ENCODE data around the gene MCF2L.

The MCF2L gene

DNA sequence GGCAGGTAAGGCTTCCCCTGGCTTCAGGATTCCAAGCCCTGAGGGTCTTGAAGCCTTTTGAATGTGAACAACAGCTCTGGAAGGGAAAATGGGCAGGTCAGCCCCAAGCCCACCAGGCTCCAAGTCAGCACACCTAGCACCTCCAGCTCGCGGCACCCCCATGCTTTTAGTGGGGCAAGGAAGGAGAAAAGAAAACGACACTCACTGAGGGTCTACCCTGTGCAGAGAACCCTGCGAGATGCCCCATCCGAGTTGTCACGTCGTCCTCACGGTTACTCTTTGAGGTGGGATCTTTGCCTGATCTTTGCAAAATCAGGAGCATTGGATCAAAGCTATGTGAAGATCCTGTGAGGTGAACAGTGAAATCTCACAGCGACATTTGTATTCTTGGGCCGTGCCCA is 147.9 kb downstream of the MCF2L start:
- Histone ChIP-seq H4K8ac (ENCODE audit: low read length) (no peak overlapping the region), H3K9ac (ENCODE audit: low read length) (no peak overlapping the region)

DNA sequence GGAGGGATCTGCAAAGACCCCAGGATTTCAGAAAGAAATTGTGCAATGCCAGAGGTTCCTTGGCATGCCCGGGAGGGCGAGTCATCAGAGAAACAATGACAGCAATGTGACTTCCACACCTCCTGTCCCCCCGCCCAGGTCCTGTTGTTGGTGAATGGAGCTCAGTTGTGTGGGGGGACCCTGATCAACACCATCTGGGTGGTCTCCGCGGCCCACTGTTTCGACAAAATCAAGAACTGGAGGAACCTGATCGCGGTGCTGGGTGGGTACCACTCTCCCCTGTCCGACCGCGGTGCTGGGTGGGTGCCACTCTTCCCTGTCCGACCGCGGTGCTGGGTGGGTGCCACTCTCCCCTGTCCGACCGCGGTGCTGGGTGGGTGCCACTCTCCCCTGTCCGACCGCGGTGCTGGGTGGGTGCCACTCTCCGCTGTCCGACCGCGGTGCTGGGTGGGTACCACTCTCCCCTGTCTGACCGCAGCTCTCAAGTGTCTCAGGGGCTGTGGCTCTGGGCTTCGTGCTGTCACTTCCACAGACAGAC is 148.4 kb downstream of the MCF2L start:
- H4K91ac ChIP-seq (ENCODE audit: low read length) = no peak overlapping the region
- no peak for DNase-seq
- H3K4ac ChIP-seq (ENCODE audit: low read depth in 1 of 2, low read length in 2 of 2) = no peak overlapping the region
- no peaks in the 10 kb centered on the region for H3K36me3 ChIP-seq (ENCODE audit: control insufficient read depth in 1 of 2, insufficient read depth in 2 of 2, low read depth in 1 of 2, low read length in 2 of 2)
- no peak overlapping the region for H4K8ac ChIP-seq (ENCODE audit: low read length)
- H3K4me1 ChIP-seq (ENCODE audit: control insufficient read depth, insufficient read depth, low read depth, low read length) = peaks cover 2% of the 10 kb centered on the region
- H3K79me1 ChIP-seq (replicated peaks; ENCODE audit: low read length, poor library complexity, severe bottlenecking) = no peaks in the 10 kb centered on the region
- H2AFZ ChIP-seq (ENCODE audit: low read depth, low read length) = no peak overlapping the region
- H2BK15ac ChIP-seq (ENCODE audit: low read depth, poor library complexity, severe bottlenecking) = no peak overlapping the region
- H3K9me3 ChIP-seq (ENCODE audit: control insufficient read depth, low read length) = no peaks in the 10 kb centered on the region
- no peak overlapping the region for H3K9ac ChIP-seq (ENCODE audit: low read length)
- H2BK12ac ChIP-seq (ENCODE audit: low read length in 2 of 2) = no peak overlapping the region
- H3K18ac ChIP-seq (ENCODE audit: low read depth in 1 of 2, low read length in 2 of 2) = no peak overlapping the region
- H3K14ac ChIP-seq (ENCODE audit: low read length in 2 of 2) = no peak overlapping the region
- no peak overlapping the region for H2AK5ac ChIP-seq (ENCODE audit: low read length, severe bottlenecking)
- H3K4me3 ChIP-seq (ENCODE audit: insufficient read depth in 1 of 2, low read depth in 1 of 2, low read length in 2 of 2) = no peak overlapping the region
- H2BK120ac ChIP-seq (ENCODE audit: low read depth, low read length) = no peak overlapping the region
- no peak overlapping the region for H3K27ac ChIP-seq (ENCODE audit: low read length, poor library complexity, severe bottlenecking)
- H3K23ac ChIP-seq (ENCODE audit: low read length in 2 of 2) = no peak overlapping the region
- peaks cover 29 to 69% of the 10 kb centered on the region in 2 experiments for H3K27me3 ChIP-seq (ENCODE audit: control insufficient read depth in 1 of 2, insufficient read depth in 1 of 2, low read length in 2 of 2)
- H2BK5ac ChIP-seq (ENCODE audit: low read depth, low read length, poor library complexity, severe bottlenecking) = no peak overlapping the region
- H3K4me2 ChIP-seq (ENCODE audit: low read length, poor library complexity, severe bottlenecking) = no peak overlapping the region
- whole genome bisulfite sequencing = 96% methylated on average over 24 of the region's 26 CpGs

More for the DNA sequence above, 147.9 kb downstream of the MCF2L start:
- 93% methylated on average over 10 of the region's 10 CpGs for WGBS
- no peak overlapping the region for H3K18ac ChIP-seq (ENCODE audit: low read depth in 1 of 2, low read length in 2 of 2)
- H3K36me3 ChIP-seq (ENCODE audit: control insufficient read depth in 1 of 2, insufficient read depth in 2 of 2, low read depth in 1 of 2, low read length in 2 of 2) = no peaks in the 10 kb centered on the region
- H3K4me1 ChIP-seq (ENCODE audit: control insufficient read depth, insufficient read depth, low read depth, low read length) = peaks cover 2% of the 10 kb centered on the region
- H2AK5ac ChIP-seq (ENCODE audit: low read length, severe bottlenecking) = no peak overlapping the region
- H3K9me3 ChIP-seq (ENCODE audit: control insufficient read depth, low read length) = no peaks in the 10 kb centered on the region
- H2BK12ac ChIP-seq (ENCODE audit: low read length in 2 of 2) = no peak overlapping the region
- H3K27ac ChIP-seq (ENCODE audit: low read length, poor library complexity, severe bottlenecking) = no peak overlapping the region
- H3K4ac ChIP-seq (ENCODE audit: low read depth in 1 of 2, low read length in 2 of 2) = no peak overlapping the region
- no peak overlapping the region for H3K14ac ChIP-seq (ENCODE audit: low read length in 2 of 2)
- H2AFZ ChIP-seq (ENCODE audit: low read depth, low read length) = no peak overlapping the region
- DNase-seq = no peak
- H4K91ac ChIP-seq (ENCODE audit: low read length) = no peak overlapping the region
- no peak overlapping the region for H2BK5ac ChIP-seq (ENCODE audit: low read depth, low read length, poor library complexity, severe bottlenecking)
- no peak overlapping the region for H3K23ac ChIP-seq (ENCODE audit: low read length in 2 of 2)
- H3K79me1 ChIP-seq (replicated peaks; ENCODE audit: low read length, poor library complexity, severe bottlenecking) = no peaks in the 10 kb centered on the region
- H2BK120ac ChIP-seq (ENCODE audit: low read depth, low read length) = no peak overlapping the region
- H3K4me2 ChIP-seq (ENCODE audit: low read length, poor library complexity, severe bottlenecking) = no peak overlapping the region
- no peak overlapping the region for H3K4me3 ChIP-seq (ENCODE audit: insufficient read depth in 1 of 2, low read depth in 1 of 2, low read length in 2 of 2)
- peaks cover 29 to 70% of the 10 kb centered on the region in 2 experiments for H3K27me3 ChIP-seq (ENCODE audit: control insufficient read depth in 1 of 2, insufficient read depth in 1 of 2, low read length in 2 of 2)
- no peak overlapping the region for H2BK15ac ChIP-seq (ENCODE audit: low read depth, poor library complexity, severe bottlenecking)

DNA sequence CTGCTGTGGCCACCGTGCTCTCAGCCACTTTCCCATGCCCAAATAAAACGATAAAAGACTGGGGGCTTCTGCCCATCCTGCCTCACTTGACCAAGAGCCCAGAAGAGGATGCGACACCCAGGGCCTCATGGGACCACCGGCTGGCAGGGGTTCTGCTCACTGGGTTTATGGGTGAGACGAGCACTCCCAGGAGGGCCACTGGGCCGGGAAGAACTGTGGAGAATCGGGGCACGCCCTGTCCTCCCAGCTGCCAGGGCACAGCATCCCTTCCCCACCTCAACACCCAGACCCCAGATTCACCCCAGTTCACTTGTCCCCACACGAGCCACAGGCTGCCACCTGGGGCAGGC is 148.9 kb downstream of the MCF2L start:
- DNase-seq = no peak
- no peak overlapping the region for H3K18ac ChIP-seq (ENCODE audit: low read depth in 1 of 2, low read length in 2 of 2)
- H2AFZ ChIP-seq (ENCODE audit: low read depth, low read length) = no peak overlapping the region
- no peak overlapping the region for H4K8ac ChIP-seq (ENCODE audit: low read length)
- no peak overlapping the region for H3K14ac ChIP-seq (ENCODE audit: low read length in 2 of 2)
- H2BK120ac ChIP-seq (ENCODE audit: low read depth, low read length) = no peak overlapping the region
- no peak overlapping the region for H3K4me2 ChIP-seq (ENCODE audit: low read length, poor library complexity, severe bottlenecking)
- whole genome bisulfite sequencing = 94% methylated on average over 8 of the region's 9 CpGs
- H3K23ac ChIP-seq (ENCODE audit: low read length in 2 of 2) = no peak overlapping the region
- H3K27me3 ChIP-seq (ENCODE audit: control insufficient read depth in 1 of 2, insufficient read depth in 1 of 2, low read length in 2 of 2) = peaks cover 29 to 68% of the 10 kb centered on the region in 2 experiments
- H4K91ac ChIP-seq (ENCODE audit: low read length) = no peak overlapping the region
- H3K9me3 ChIP-seq (ENCODE audit: control insufficient read depth, low read length) = no peaks in the 10 kb centered on the region
- no peaks in the 10 kb centered on the region for H3K79me1 ChIP-seq (replicated peaks; ENCODE audit: low read length, poor library complexity, severe bottlenecking)
- H3K9ac ChIP-seq (ENCODE audit: low read length) = no peak overlapping the region
- no peak overlapping the region for H3K4me3 ChIP-seq (ENCODE audit: insufficient read depth in 1 of 2, low read depth in 1 of 2, low read length in 2 of 2)
- no peak overlapping the region for H3K4ac ChIP-seq (ENCODE audit: low read depth in 1 of 2, low read length in 2 of 2)
- no peak overlapping the region for H2BK15ac ChIP-seq (ENCODE audit: low read depth, poor library complexity, severe bottlenecking)
- peaks cover 5% of the 10 kb centered on the region for H3K4me1 ChIP-seq (ENCODE audit: control insufficient read depth, insufficient read depth, low read depth, low read length)
- H3K27ac ChIP-seq (ENCODE audit: low read length, poor library complexity, severe bottlenecking) = no peak overlapping the region
- no peak overlapping the region for H2BK12ac ChIP-seq (ENCODE audit: low read length in 2 of 2)
- H2BK5ac ChIP-seq (ENCODE audit: low read depth, low read length, poor library complexity, severe bottlenecking) = no peak overlapping the region
- H2AK5ac ChIP-seq (ENCODE audit: low read length, severe bottlenecking) = no peak overlapping the region
- H3K36me3 ChIP-seq (ENCODE audit: control insufficient read depth in 1 of 2, insufficient read depth in 2 of 2, low read depth in 1 of 2, low read length in 2 of 2) = no peaks in the 10 kb centered on the region

DNA sequence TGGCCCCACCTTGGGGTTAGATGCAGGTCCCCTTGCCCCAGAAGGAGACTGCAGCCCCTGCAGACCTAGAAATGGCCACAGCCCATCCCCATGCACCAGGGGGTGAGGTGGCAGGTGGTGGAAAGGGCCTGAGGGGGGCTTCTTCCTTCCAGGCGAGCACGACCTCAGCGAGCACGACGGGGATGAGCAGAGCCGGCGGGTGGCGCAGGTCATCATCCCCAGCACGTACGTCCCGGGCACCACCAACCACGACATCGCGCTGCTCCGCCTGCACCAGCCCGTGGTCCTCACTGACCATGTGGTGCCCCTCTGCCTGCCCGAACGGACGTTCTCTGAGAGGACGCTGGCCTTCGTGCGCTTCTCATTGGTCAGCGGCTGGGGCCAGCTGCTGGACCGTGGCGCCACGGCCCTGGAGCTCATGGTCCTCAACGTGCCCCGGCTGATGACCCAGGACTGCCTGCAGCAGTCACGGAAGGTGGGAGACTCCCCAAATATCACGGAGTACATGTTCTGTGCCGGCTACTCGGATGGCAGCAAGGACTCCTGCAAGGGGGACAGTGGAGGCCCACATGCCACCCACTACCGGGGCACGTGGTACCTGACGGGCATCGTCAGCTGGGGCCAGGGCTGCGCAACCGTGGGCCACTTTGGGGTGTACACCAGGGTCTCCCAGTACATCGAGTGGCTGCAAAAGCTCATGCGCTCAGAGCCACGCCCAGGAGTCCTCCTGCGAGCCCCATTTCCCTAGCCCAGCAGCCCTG is 149.4 kb downstream of the MCF2L start:
- Histone ChIP-seq H2BK12ac (ENCODE audit: low read length in 2 of 2) (no peak overlapping the region), H3K18ac (ENCODE audit: low read depth in 1 of 2, low read length in 2 of 2) (no peak overlapping the region), H3K9me3 (ENCODE audit: control insufficient read depth, low read length) (no peaks in the 10 kb centered on the region), H2BK15ac (ENCODE audit: low read depth, poor library complexity, severe bottlenecking) (no peak overlapping the region), H3K23ac (ENCODE audit: low read length in 2 of 2) (no peak overlapping the region), H3K27me3 (ENCODE audit: control insufficient read depth in 1 of 2, insufficient read depth in 1 of 2, low read length in 2 of 2) (peaks cover 25 to 62% of the 10 kb centered on the region in 2 experiments), H4K8ac (ENCODE audit: low read length) (no peak overlapping the region), H3K79me1 (replicated peaks; ENCODE audit: low read length, poor library complexity, severe bottlenecking) (no peaks in the 10 kb centered on the region), H3K9ac (ENCODE audit: low read length) (no peak overlapping the region), H3K14ac (ENCODE audit: low read length in 2 of 2) (no peak overlapping the region), H3K4me1 (ENCODE audit: control insufficient read depth, insufficient read depth, low read depth, low read length) (peaks cover 11% of the 10 kb centered on the region), H3K27ac (ENCODE audit: low read length, poor library complexity, severe bottlenecking) (no peak overlapping the region), H3K36me3 (ENCODE audit: control insufficient read depth in 1 of 2, insufficient read depth in 2 of 2, low read depth in 1 of 2, low read length in 2 of 2) (no peaks in the 10 kb centered on the region), H2BK5ac (ENCODE audit: low read depth, low read length, poor library complexity, severe bottlenecking) (no peak overlapping the region), H2AK5ac (ENCODE audit: low read length, severe bottlenecking) (no peak overlapping the region), H3K4ac (ENCODE audit: low read depth in 1 of 2, low read length in 2 of 2) (no peak overlapping the region), H2AFZ (ENCODE audit: low read depth, low read length) (no peak overlapping the region), H3K4me2 (ENCODE audit: low read length, poor library complexity, severe bottlenecking) (no peak overlapping the region), H2BK120ac (ENCODE audit: low read depth, low read length) (no peak overlapping the region), H4K91ac (ENCODE audit: low read length) (peak overlapping the region; percentile 13), H3K4me3 (ENCODE audit: insufficient read depth in 1 of 2, low read depth in 1 of 2, low read length in 2 of 2) (no peak overlapping the region)
- no peak for DNase-seq
- 90% methylated on average over 42 of the region's 42 CpGs for WGBS

Measured in mesenchymal stem cell (in vitro differentiated cells and primary cell).